Psoas muscle (tissue), 8 donors: ENCODE results near the gene HECW1. TPM values are rescaled to one million over a fixed set of nuclear protein-coding genes. Genes with fewer than 3 reads are reported as not detected.

Source experiments
- ATAC-seq, 4 donors: fragments of 200-7000 bp; cut with Tn5 transposase; one replicate each; pipeline ENCODE4 v1.9.1; 2020; ENCODE audit warnings: moderate library complexity in 3 of 4, mild to moderate bottlenecking in 2 of 4
- DNase-seq, 2 donors: peaks; one replicate each; pipeline ENCODE4 v3.0.0-alpha.2; 2020
- H3K27ac ChIP-seq: fragments of 200-600 bp; one replicate; pipeline ENCODE4 v1.8.0; 2022
- H3K27me3 ChIP-seq, 3 donors: fragments of 200-600 bp in 1 of 3; one replicate each; pipeline versions ENCODE4 v1.6.1 to v1.8.0; 2013 to 2022; ENCODE audit warnings: low read length in 2 of 3, mild to moderate bottlenecking in 2 of 3, moderate library complexity in 1 of 3; ENCODE audit not compliant: insufficient read depth in 3 of 3
- H3K36me3 ChIP-seq, 2 donors: fragments of 200-600 bp in 1 of 2; one replicate each; pipeline versions ENCODE4 v1.6.1 to v1.8.0; 2013 to 2022; ENCODE audit warnings: low read depth in 1 of 2, mild to moderate bottlenecking in 1 of 2, moderate library complexity in 1 of 2; ENCODE audit not compliant: insufficient read depth in 1 of 2
- H3K4me1 ChIP-seq: fragments of 200-600 bp; one replicate; pipeline ENCODE4 v1.8.0; 2022
- H3K4me3 ChIP-seq: fragments of 200-600 bp; one replicate; pipeline ENCODE4 v1.8.0; 2022; ENCODE audit warnings: mild to moderate bottlenecking
- H3K9me3 ChIP-seq: fragments of 200-600 bp; one replicate; pipeline ENCODE4 v1.8.0; 2022
- CTCF ChIP-seq: fragments of 200-600 bp; IDR thresholded peaks from one replicate; pipeline ENCODE4 v1.8.0; 2022; ENCODE audit warnings: antibody characterized with exemption
- WGBS, 3 donors: extraction: QIAGEN DNeasy Blood & Tissue Kit; methylation state at CpG; one replicate each; pipeline versions ENCODE4 v1.1.6 to v1.1.7; 2013; 5-methylcytosine and 5-hydroxymethylcytosine counted together
- intact Hi-C, 2 donors: fragments of 100-400 bp; cut with DNase I; formaldehyde crosslinking; loops; one replicate each; pipeline versions ENCODE4 v1.11.0 to v1.14.2; 2022
- polyA plus RNA-seq, 3 donors: library from polyadenylated mRNA; stranded (reverse); fragments of 200-250 nt; gene quantifications; one replicate each; pipeline ENCODE4 v1.2.3, GENCODE V29; 2013
- total RNA-seq, 4 donors: library from RNA; stranded (reverse); fragmentation: NEBNext Ultra II Directional in 2 of 4; extraction: Animal tissue kit (Norgen Biotek cat#: 25700) in 2 of 4; gene quantifications; one replicate each; pipeline versions ENCODE4 v1.2.1 to v1.2.4, GENCODE V29; 2021 to 2023
- donor health status: healthy with polysubstance abuse.
- donor health status: DM: no; HTN: no; CAD: no; lungs with moderate emphysema.
- donor health status: Bipolar disorder and iron deficiency.
- donor health status: healthy.
- donor health status: DM: yes; HTN: yes; CAD: no.
- donor health status: DM: no; HTN: no; CAD: no.
- donor health status: DM: no; HTN: no; CAD: no.
- donor health status: DM: yes; HTN: yes; CAD: no.

Gene HECW1
- total and polyA plus RNA-seq, 7 donors = 0.07 to 2.8 (median 1.0) TPM

- DNase-seq = no peak
- intact Hi-C loops = no loop called here
These were observed 29.3 kb upstream of the HECW1 start for GRCh38 chr7:43083106-43083505.

GRCh38 chr7:43085017-43085416, 27.4 kb upstream of the HECW1 start:
- Histone ChIP-seq H3K4me3 (no peak overlapping the region), H3K27ac (no peak overlapping the region)
- TF ChIP-seq CTCF = no peak

More at GRCh38 chr7:43083106-43083505, 29.3 kb upstream of the HECW1 start:
- ATAC-seq = no peak
- Histone ChIP-seq H3K27ac (no peak overlapping the region), H3K36me3 (no peaks in the 10 kb centered on the region), H3K9me3 (no peaks in the 10 kb centered on the region), H3K4me1 (no peaks in the 10 kb centered on the region), H3K4me3 (no peak overlapping the region), H3K27me3 (peaks cover 0 to 8% (median 7%) of the 10 kb centered on the region in 3 donors)
- no peak for TF ChIP-seq CTCF
- WGBS, 3 donors = 70 to 82% (median 78%) methylated on average over 2 of the region's 2 CpGs

DNA sequence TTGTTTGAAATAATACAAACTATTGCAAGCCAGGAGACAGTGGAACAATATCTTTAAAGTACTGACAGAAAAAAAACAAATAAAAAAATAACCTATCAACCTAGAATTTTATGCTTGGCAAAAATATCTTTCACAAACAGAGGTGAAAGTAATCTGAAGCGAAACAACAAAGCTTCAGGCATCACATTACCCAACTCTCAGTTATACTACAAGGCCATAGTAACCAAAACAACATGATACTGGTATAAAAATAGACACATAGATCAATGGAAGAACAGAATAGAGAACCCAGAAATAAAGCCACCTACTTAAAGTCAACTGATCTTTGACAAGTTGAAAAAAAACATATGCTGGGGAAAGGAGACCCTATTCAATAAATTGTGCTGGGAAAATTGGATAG, 26.5 kb upstream of the HECW1 start:
- Histone ChIP-seq H3K4me1 (no peaks in the 10 kb centered on the region), H3K36me3 (no peaks in the 10 kb centered on the region), H3K4me3 (no peak overlapping the region), H3K27ac (no peak overlapping the region), H3K27me3 (no peaks in the 10 kb centered on the region), H3K9me3 (no peaks in the 10 kb centered on the region)
- no peak for TF ChIP-seq CTCF
- no peak for ATAC-seq
- intact Hi-C loops = no loop called here
- no peak for DNase-seq
- WGBS, 3 donors = 38 to 56% (median 44%) methylated on average over 1 of the region's 1 CpG

More at GRCh38 chr7:43085017-43085416, 27.4 kb upstream of the HECW1 start:
- Histone ChIP-seq H3K4me1 (no peaks in the 10 kb centered on the region), H3K9me3 (no peaks in the 10 kb centered on the region), H3K27me3 (peaks cover 0 to 6% (median 0%) of the 10 kb centered on the region in 3 donors), H3K36me3 (no peaks in the 10 kb centered on the region)
- DNase-seq (no peak), ATAC-seq (no peak)
- 66 to 78% (median 70%) methylated on average over 2 of the region's 2 CpGs for WGBS, 3 donors
- intact Hi-C loops = no loop called here

- DNase-seq (no peak), ATAC-seq (no peak)
- intact Hi-C loops = no loop called here
- no peaks in the 10 kb centered on the region for H3K36me3 ChIP-seq
- TF ChIP-seq CTCF = no peak
- H3K27me3 ChIP-seq = peaks cover 0 to 2% (median 0%) of the 10 kb centered on the region in 3 donors
- H3K4me3 ChIP-seq = no peak overlapping the region
- no peaks in the 10 kb centered on the region for H3K9me3 ChIP-seq
- no peak overlapping the region for H3K27ac ChIP-seq
- H3K4me1 ChIP-seq = no peaks in the 10 kb centered on the region
- 82 to 90% (median 82%) methylated on average over 1 of the region's 1 CpG for WGBS, 3 donors
These were observed 19.6 kb upstream of the HECW1 start for GRCh38 chr7:43092819-43093218.

DNA sequence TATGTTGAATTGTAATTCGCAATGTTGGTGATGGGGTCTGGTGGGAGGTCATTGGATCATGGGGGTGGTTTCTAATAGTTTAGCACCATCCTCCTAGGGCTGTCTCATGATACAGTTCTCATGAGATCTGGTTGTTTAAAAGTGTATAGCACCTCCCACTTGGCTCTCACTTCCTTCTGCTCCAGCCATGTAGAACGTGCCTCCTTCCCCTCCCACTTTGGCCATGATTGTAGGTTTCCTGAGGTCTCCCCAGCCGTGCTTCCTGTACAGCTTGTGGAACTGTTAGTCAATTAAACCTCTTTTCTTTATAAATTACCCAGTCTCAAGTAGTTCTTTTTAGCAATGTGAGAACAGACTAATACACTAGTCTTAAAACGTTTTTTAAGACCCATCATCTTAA, 15.6 kb upstream of the HECW1 start:
- no peak for ATAC-seq
- Histone ChIP-seq H3K27ac (no peak overlapping the region), H3K27me3 (peaks cover 0 to 5% (median 0%) of the 10 kb centered on the region in 3 donors), H3K4me3 (no peak overlapping the region), H3K36me3 (no peaks in the 10 kb centered on the region), H3K9me3 (no peaks in the 10 kb centered on the region), H3K4me1 (no peaks in the 10 kb centered on the region)
- TF ChIP-seq CTCF = no peak
- no peak for DNase-seq
- intact Hi-C loops = no loop called here
- 41 to 46% (median 45%) methylated on average over 4 of the region's 4 CpGs for WGBS, 3 donors
